ENCODE measurements around the gene NEAT1. TPM values are rescaled to one million over a fixed set of nuclear protein-coding genes. Genes with fewer than 3 reads are reported as not detected.

Gene NEAT1
- total and polyA plus RNA-seq, 2 of the 8 experiments (the other 6 are each of a cell fraction or from before 2014, with no cell fraction given): 2.4 to 10.7 TPM

GRCh38 chr11:65386307-65387140 is 36.1 kb upstream of the NEAT1 start, which contains the start of gene FRMD8:
Gene FRMD8, plus strand, starts transcription at chr11:65386637. Its CDS starts 400 bp downstream, at chr11:65387037.
- H2AFZ ChIP-seq (ENCODE audit: low read length): peak within 1 kb of the TSS; percentile 51; the same call in 1 of the 2 replicates
- CTCF ChIA-PET (ENCODE audit: partially characterized antibody): interaction anchor here (0.7 to 5.8 kb wide), 6 partner anchors 11 to 124 kb away, joined by 3 to 57 read pairs (median 8); no protein-coding TSS in a partner anchor
- peak within 1 kb of the TSS; percentile 64 to 100 for H3K4me2 ChIP-seq (ENCODE audit: insufficient read depth in 1 of 2, low read depth in 2 of 2, low read length in 2 of 2)
- peak in 1 of 2 experiments; percentile 90 for DNase-seq (ENCODE audit: low read depth in 1 of 2, low spot score in 2 of 2)
- no peak within 1 kb of the TSS for H3K23ac ChIP-seq (ENCODE audit: insufficient read length)
- peaks cover 5% of the 10 kb centered on the region; the same call in 1 of the 2 replicates for H3K23me2 ChIP-seq (ENCODE audit: low read depth, low read length)
- no peak within 1 kb of the TSS; the same call in 1 of the 2 replicates for H2BK5ac ChIP-seq (ENCODE audit: low read depth, low read length)
- WGBS, 2 experiments (ENCODE audit: extremely low coverage in 1 of 2, insufficient coverage in 1 of 2, insufficient read length in 1 of 2, insufficient replicate concordance in 2 of 2, low coverage in 1 of 2, low lambda C conversion rate in 2 of 2, missing lambda C conversion rate in 1 of 2): 9% methylated on average over 72 of the region's 76 CpGs; no CpG with 5 or more reads in 1 of the 2 experiments
- peak within 1 kb of the TSS in 3 of 4 experiments; percentile 12 to 27 (median 13); a peak in 4 of 7 replicates for H3K9ac ChIP-seq (replicated peaks in 1 of 4; ENCODE audit: extremely low read depth in 1 of 4, low read depth in 3 of 4, low read length in 3 of 4)
- H3K36me3 ChIP-seq (ENCODE audit: control insufficient read depth in 2 of 4, insufficient read depth in 4 of 4, low read length in 3 of 4): no peaks in the 10 kb centered on the region
- no peak within 1 kb of the TSS for H3K27ac ChIP-seq (ENCODE audit: low read depth, low read length)
- no peaks in the 10 kb centered on the region for H3K79me2 ChIP-seq (ENCODE audit: control insufficient read depth in 1 of 2, insufficient read depth in 2 of 2, low read length in 2 of 2)
- H2BK12ac ChIP-seq (ENCODE audit: low read depth, low read length): peak within 1 kb of the TSS; percentile 84; the same call in 1 of the 2 replicates
- peak within 1 kb of the TSS; percentile 68; the same call in 1 of the 2 replicates for H3K18ac ChIP-seq (ENCODE audit: extremely low read depth, low read length)
- peak within 1 kb of the TSS; percentile 60 for H3K56ac ChIP-seq (replicated peaks; ENCODE audit: insufficient read length, low read depth, low read length)
- peak within 1 kb of the TSS; percentile 47 for H2BK120ac ChIP-seq (replicated peaks; ENCODE audit: low read depth, low read length)
- peak within 1 kb of the TSS; percentile 61 for H4K91ac ChIP-seq (replicated peaks; ENCODE audit: insufficient read length, low read length)
- H3K4me3 ChIP-seq (ENCODE audit: extremely low read depth in 1 of 4, insufficient read depth in 2 of 4, low read depth in 3 of 4, low read length in 4 of 4): peak within 1 kb of the TSS; percentile 66 to 81 (median 72)
- H3K4ac ChIP-seq (replicated peaks; ENCODE audit: insufficient read length, low read depth, low read length): peak within 1 kb of the TSS; percentile 99
- FAIRE-seq: no peak
- H4K20me1 ChIP-seq (replicated peaks in 1 of 2; ENCODE audit: control insufficient read depth in 1 of 2, insufficient read depth in 2 of 2, low read length in 2 of 2): peaks cover 0 to 3% of the 10 kb centered on the region in 2 experiments
- H4K5ac ChIP-seq (ENCODE audit: insufficient read length, low read depth, low read length): peak within 1 kb of the TSS; percentile 74
- H2BK15ac ChIP-seq (ENCODE audit: low read length): peak within 1 kb of the TSS; percentile 72; the same call in 1 of the 2 replicates
- H3K14ac ChIP-seq (ENCODE audit: insufficient read length): no peak within 1 kb of the TSS
- no peaks in the 10 kb centered on the region; the same call in 1 of the 2 replicates for H3K79me1 ChIP-seq (ENCODE audit: low read depth, low read length)
- no peaks in the 10 kb centered on the region for H3K9me3 ChIP-seq (ENCODE audit: insufficient read depth in 2 of 2, low read depth in 1 of 2, low read length in 1 of 2)
- H4K8ac ChIP-seq (ENCODE audit: extremely low read depth, insufficient read depth, low read length): peak within 1 kb of the TSS; percentile 89
- H3K27me3 ChIP-seq (replicated peaks in 1 of 4; ENCODE audit: control insufficient read depth in 3 of 4, extremely low read depth in 1 of 4, insufficient read depth in 3 of 4, low read length in 3 of 4): 0 out of 7 replicates have a peak, but pooled peaks cover 0 to 2% (median 0%) of the 10 kb centered on the region in 4 experiments
- peaks cover 0 to 26% (median 16%) of the 10 kb centered on the region in 4 experiments; a peak in 5 of 7 replicates for H3K4me1 ChIP-seq (replicated peaks in 1 of 4; ENCODE audit: control insufficient read depth in 3 of 4, insufficient read depth in 4 of 4, low read length in 3 of 4)
- H2BK20ac ChIP-seq (ENCODE audit: low read length): no peak within 1 kb of the TSS
- H2AK5ac ChIP-seq (ENCODE audit: low read depth, low read length): peak within 1 kb of the TSS; percentile 5; the same call in 1 of the 2 replicates
- POLR2A ChIA-PET (ENCODE audit: partially characterized antibody): interaction anchor here (1.1 to 17.0 kb wide), 4 partner anchors 25 to 116 kb away, joined by 4 to 202 read pairs (median 10); partner anchors contain the start of gene MALAT1
- TF ChIP-seq HDAC2 (IDR thresholded peaks at IDR 0.05; ENCODE audit: borderline replicate concordance in 1 of 2, low read depth in 2 of 2, low read length in 2 of 2) (peak; percentile 66 to 89; a peak in 2 of 4 replicates), MAX (IDR thresholded peaks at IDR 0.05) (peak; percentile 62), NRF1 (IDR thresholded peaks at IDR 0.05; ENCODE audit: low read depth, low read length) (peak; percentile 50), BACH1 (IDR thresholded peaks at IDR 0.05; ENCODE audit: low read length) (peak; percentile 89), PHF8 (conservative IDR thresholded peaks at IDR 0.05; ENCODE audit: low read depth, low read length) (0 out of 2 replicates have a peak, but pooled peaks have one; percentile 35), GABPA (IDR thresholded peaks at IDR 0.05; ENCODE audit: borderline replicate concordance, insufficient read depth, low read length) (peak; percentile 8; the same call in 1 of the 2 replicates), BCL11A (IDR thresholded peaks at IDR 0.05; ENCODE audit: low read depth in 2 of 2, low read length in 2 of 2) (no peak), TAF1 (IDR thresholded peaks at IDR 0.05; ENCODE audit: low read depth, low read length) (0 out of 2 replicates have a peak, but pooled peaks have one; percentile 36)

All from H1 (cell line).